GM12892 (cell line): Measurements from ENCODE around the gene MYPN.

Experiments
- POLR2A ChIP-seq: IDR thresholded peaks from 2 replicates; pipeline ENCODE4 v1.6.1; 2011; ENCODE audit warnings: low read depth, low read length, control low read depth
- POLR2AphosphoS5 ChIP-seq: IDR thresholded peaks from 2 replicates; pipeline ENCODE4 v1.6.1; 2011; ENCODE audit warnings: low read depth, low read length, control low read depth

GRCh38 chr10:68167586-68168189 lies 58.4 kb downstream of the MYPN start:
- TF ChIP-seq POLR2A (no peak), POLR2AphosphoS5 (no peak)
